SK-N-SH (cell line): ENCODE results near the gene MAP7. TPM values are rescaled to one million over a fixed set of nuclear protein-coding genes. Genes with fewer than 3 reads are reported as not detected.

Experiments used
- CTCF ChIA-PET: fragments of 300-600, 350-600 bp; formaldehyde crosslinking; extraction: SDS; loops from one replicate; lab custom pipeline; 2021; lab: Yijun Ruan, JAX
- POLR2A ChIA-PET: fragments of 350-600 bp; sonication (Branson Sonifier 250); formaldehyde crosslinking; extraction: SDS; loops from one replicate; lab custom pipeline; 2020; ENCODE audit warnings: antibody characterized with exemption, inconsistent platforms; lab: Yijun Ruan, JAX
- DNase-seq: peaks from one replicate; pipeline ENCODE4 v3.0.0; 2012
- H2AFZ ChIP-seq: fragments of 200-600 bp; sonication (generic); 2 replicates; pipeline ENCODE4 v1.8.1; 2016; ENCODE audit warnings: antibody characterized with exemption, mild to moderate bottlenecking, low read depth
- H3F3A ChIP-seq: fragments of 200-600 bp; sonication (generic); replicated peaks from 2 replicates; pipeline ENCODE3; 2016; ENCODE audit warnings: antibody characterized with exemption, mild to moderate bottlenecking; ENCODE audit not compliant: insufficient read depth
- H3K27ac ChIP-seq, 2 experiments: fragments of 200-500 bp in 1 of 2; fragments of 200-600 bp in 1 of 2; sonication (Bioruptor generic) in 1 of 2; sonication (generic), shearing (Covaris generic) in 1 of 2; 2 replicates each; pipeline versions ENCODE4 v1.5.1 to v1.6.1; 2014 to 2016; ENCODE audit warnings: low read depth in 2 of 2, inconsistent platforms in 1 of 2, low read length in 1 of 2, mild to moderate bottlenecking in 1 of 2, mixed read lengths in 1 of 2
- H3K27me3 ChIP-seq: fragments of 200-600 bp; sonication (generic), shearing (Covaris generic); 2 replicates; pipeline ENCODE4 v1.6.1; 2016; ENCODE audit warnings: mixed run types; ENCODE audit not compliant: insufficient read depth
- H3K36me3 ChIP-seq, 2 experiments: fragments of 200-500 bp in 1 of 2; fragments of 200-600 bp in 1 of 2; sonication (Bioruptor generic) in 1 of 2; sonication (generic) in 1 of 2; replicated peaks in 1 of 2; 2 replicates each; pipeline versions ENCODE3 to v1.5.1; 2014 to 2016; ENCODE audit warnings: low read length in 1 of 2, mild to moderate bottlenecking in 1 of 2; ENCODE audit not compliant: insufficient read depth in 2 of 2, control insufficient read depth in 1 of 2
- H3K4me1 ChIP-seq, 2 experiments: fragments of 200-500 bp in 1 of 2; fragments of 200-600 bp in 1 of 2; sonication (Bioruptor generic) in 1 of 2; sonication (generic), shearing (Covaris generic) in 1 of 2; 2 replicates each; pipeline versions ENCODE4 v1.5.1 to v1.6.1; 2014 to 2016; ENCODE audit warnings: low read depth in 1 of 2, low read length in 1 of 2, mixed run types in 1 of 2; ENCODE audit not compliant: insufficient read depth in 2 of 2, control insufficient read depth in 1 of 2
- H3K4me2 ChIP-seq: fragments of 200-600 bp; sonication (generic), shearing (Covaris generic); 2 replicates; pipeline ENCODE4 v1.6.1; 2017; ENCODE audit warnings: mixed run types
- H3K4me3 ChIP-seq, 2 experiments: fragments of 200-500 bp in 1 of 2; fragments of 200-600 bp in 1 of 2; sonication (Bioruptor generic) in 1 of 2; sonication (generic), shearing (Covaris generic) in 1 of 2; 2 replicates each; pipeline versions ENCODE4 v1.5.1 to v1.8.1; 2014 to 2016; ENCODE audit warnings: low read depth in 2 of 2, inconsistent platforms in 1 of 2, low read length in 1 of 2, mild to moderate bottlenecking in 1 of 2, mixed read lengths in 1 of 2, moderate library complexity in 1 of 2
- H3K79me2 ChIP-seq: fragments of 200-600 bp; sonication (generic); 2 replicates; pipeline ENCODE4 v1.8.1; 2017; ENCODE audit warnings: mild to moderate bottlenecking; ENCODE audit not compliant: insufficient read depth
- H3K9ac ChIP-seq: fragments of 200-600 bp; sonication (generic); 2 replicates; pipeline ENCODE4 v1.6.1; 2017; ENCODE audit warnings: mixed run types
- H3K9me2 ChIP-seq: fragments of 200-600 bp; sonication (generic); 2 replicates; pipeline ENCODE4 v1.6.1; 2017; ENCODE audit warnings: mixed run types
- H3K9me3 ChIP-seq: fragments of 200-600 bp; sonication (generic); 2 replicates; pipeline ENCODE4 v1.6.1; 2017; ENCODE audit warnings: mixed run types, mild to moderate bottlenecking, moderate library complexity
- H4K20me1 ChIP-seq: fragments of 200-600 bp; sonication (generic); 2 replicates; pipeline ENCODE4 v1.6.1; 2017; ENCODE audit warnings: mild to moderate bottlenecking, mixed run types; ENCODE audit not compliant: insufficient read depth
- CHD2 ChIP-seq: fragments of 150-350 bp; IDR thresholded peaks from 2 replicates; pipeline ENCODE4 v1.6.1; 2018; ENCODE audit warnings: low read length; ENCODE audit not compliant: partially characterized antibody
- CTCF ChIP-seq: fragments of 200-600 bp; sonication (generic); IDR thresholded peaks from 2 replicates; pipeline ENCODE4 v1.6.1; 2017; ENCODE audit warnings: antibody characterized with exemption, mild to moderate bottlenecking, moderate library complexity
- ELF1 ChIP-seq: IDR thresholded peaks from 2 replicates; pipeline ENCODE4 v1.4.0; 2012
- FOXM1 ChIP-seq: IDR thresholded peaks from 2 replicates; pipeline ENCODE4 v1.4.0; 2012; ENCODE audit warnings: low read depth, mild to moderate bottlenecking
- GABPA ChIP-seq: IDR thresholded peaks from 2 replicates; pipeline ENCODE4 v1.4.0; 2012; ENCODE audit warnings: low read depth, mild to moderate bottlenecking
- IRF3 ChIP-seq: fragments of 150-350 bp; IDR thresholded peaks from 2 replicates; pipeline ENCODE4 v1.6.1; 2016; ENCODE audit warnings: mild to moderate bottlenecking, low read depth, low read length
- JUND ChIP-seq: IDR thresholded peaks from 2 replicates; pipeline ENCODE4 v1.4.0; 2012
- MAX ChIP-seq: IDR thresholded peaks from 2 replicates; pipeline ENCODE4 v1.4.0; 2012; ENCODE audit warnings: low read depth
- MEF2A ChIP-seq: IDR thresholded peaks from 2 replicates; pipeline ENCODE4 v1.4.0; 2012; ENCODE audit warnings: low read depth, borderline replicate concordance
- NFIC ChIP-seq: IDR thresholded peaks from 2 replicates; pipeline ENCODE4 v1.4.0; 2012; ENCODE audit warnings: borderline replicate concordance
- RAD21 ChIP-seq: IDR thresholded peaks from 2 replicates; pipeline ENCODE4 v1.6.1; 2012; ENCODE audit warnings: mild to moderate bottlenecking, low read length
- RCOR1 ChIP-seq: fragments of 150-350 bp; IDR thresholded peaks from 2 replicates; pipeline ENCODE4 v1.6.1; 2017; ENCODE audit warnings: antibody characterized with exemption, low read length
- REST ChIP-seq: IDR thresholded peaks from 2 replicates; pipeline ENCODE4 v1.6.1; 2012; ENCODE audit warnings: mild to moderate bottlenecking, low read depth, low read length, moderate library complexity
- RXRA ChIP-seq: IDR thresholded peaks from 2 replicates; pipeline ENCODE4 v1.4.0; 2012; ENCODE audit warnings: low read depth, mild to moderate bottlenecking, borderline replicate concordance
- SIN3A ChIP-seq: IDR thresholded peaks from 2 replicates; pipeline ENCODE4 v1.6.1; 2012; ENCODE audit warnings: low read depth, mild to moderate bottlenecking, low read length, moderate library complexity, borderline replicate concordance
- SMC3 ChIP-seq: IDR thresholded peaks from 2 replicates; pipeline ENCODE4 v1.6.1; 2012; ENCODE audit warnings: low read depth, low read length, improper control_type of control experiment
- TAF1 ChIP-seq: IDR thresholded peaks from 2 replicates; pipeline ENCODE4 v1.6.1; 2012; ENCODE audit warnings: low read depth, mild to moderate bottlenecking, low read length, moderate library complexity, borderline replicate concordance
- TEAD4 ChIP-seq: IDR thresholded peaks from 2 replicates; pipeline ENCODE4 v1.4.0; 2012; ENCODE audit warnings: mild to moderate bottlenecking, borderline replicate concordance; ENCODE audit not compliant: insufficient read depth
- USF2 ChIP-seq: fragments of 150-350 bp; IDR thresholded peaks from 2 replicates; pipeline ENCODE4 v1.6.1; 2017; ENCODE audit warnings: antibody characterized with exemption, low read length, low read depth, borderline replicate concordance
- YY1 ChIP-seq: IDR thresholded peaks from 2 replicates; pipeline ENCODE4 v1.4.0; 2012; ENCODE audit warnings: low read depth, mild to moderate bottlenecking
- WGBS: methylation state at CpG from one replicate; pipeline ENCODE4 v1.1.6; 2017; ENCODE audit warnings: low lambda C conversion rate; 5-methylcytosine and 5-hydroxymethylcytosine counted together
- polyA plus RNA-seq, 3 experiments: library from polyadenylated mRNA; depleted of rRNA; stranded (reverse); fragments of >200 nt; gene quantifications; 2 replicates each; pipeline ENCODE4 v1.2.3, GENCODE V29; 2012

The MAP7 gene
- polyA plus RNA-seq, 1 of the 3 experiments (the other 2 are of a cell fraction) = 0.76 TPM

GRCh38 chr6:136315594-136315993, 234.6 kb downstream of the MAP7 start:
- H3K9me3 ChIP-seq = no peaks in the 10 kb centered on the region
- ChIA-PET POLR2A (no interaction called here), CTCF (interaction anchor here (1.8 kb wide), 1 partner anchor 22 kb away, joined by 6 read pairs; no protein-coding TSS in a partner anchor)
- no peaks in the 10 kb centered on the region for H4K20me1 ChIP-seq
- H3K36me3 ChIP-seq = no peaks in the 10 kb centered on the region
- no peak for DNase-seq
- H3K4me2 ChIP-seq = no peak overlapping the region
- no peak overlapping the region for H2AFZ ChIP-seq
- no peaks in the 10 kb centered on the region; the same call in 1 of the 2 replicates for H3K27me3 ChIP-seq
- H3F3A ChIP-seq = no peaks in the 10 kb centered on the region
- H3K4me1 ChIP-seq = no peaks in the 10 kb centered on the region
- H3K27ac ChIP-seq = no peak overlapping the region
- WGBS = 85% methylated on average over 4 of the region's 4 CpGs
- TF ChIP-seq MAX (no peak), USF2 (no peak), YY1 (no peak), JUND (no peak), CTCF (no peak), REST (no peak), NFIC (no peak), FOXM1 (no peak), IRF3 (no peak), TAF1 (no peak), CHD2 (no peak), SMC3 (no peak), RAD21 (no peak), RXRA (no peak), ELF1 (no peak), TEAD4 (no peak), SIN3A (no peak), MEF2A (no peak), GABPA (no peak), RCOR1 (no peak)
- no peaks in the 10 kb centered on the region for H3K9me2 ChIP-seq
- no peak overlapping the region for H3K9ac ChIP-seq
- no peak overlapping the region for H3K4me3 ChIP-seq
- no peaks in the 10 kb centered on the region for H3K79me2 ChIP-seq
